A673 (cell line): ENCODE data around the gene MAP2K5.

Source experiments
- CTCF ChIP-seq: fragments of 300-800, 200-600 bp; sonication (generic); conservative IDR thresholded peaks from 2 replicates; pipeline ENCODE4 v1.5.1; 2017; ENCODE audit warnings: low read depth, mild to moderate bottlenecking, antibody characterized with exemption, low read length, moderate library complexity, mixed read lengths
- EZH2 ChIP-seq: fragments of 200-600 bp; sonication (generic); IDR thresholded peaks from 2 replicates; pipeline ENCODE4 v1.6.1; 2017; ENCODE audit warnings: borderline replicate concordance, low read depth, mild to moderate bottlenecking, mixed read lengths, antibody characterized with exemption, low read length; ENCODE audit not compliant: poor library complexity, severe bottlenecking

- no peak for TF ChIP-seq EZH2
- TF ChIP-seq CTCF = no peak
Measured at GRCh38 chr15:67569668-67570067, 27.2 kb downstream of the MAP2K5 start.
